ENCODE data around the gene MAPK6.

GRCh38 chr15:52112203-52112750, 93.3 kb downstream of the MAPK6 start:
- TF ChIP-seq TAF1 (IDR thresholded peaks at IDR 0.05; ENCODE audit: borderline replicate concordance, insufficient read depth, low read length) (no peak), SIN3A (IDR thresholded peaks at IDR 0.05; ENCODE audit: borderline replicate concordance, insufficient read depth, low read length) (no peak), REST (IDR thresholded peaks at IDR 0.05; ENCODE audit: insufficient read depth in 1 of 2, low read depth in 2 of 2, low read length in 2 of 2) (no peak)

All from PFSK-1 (cell line).